ENCODE measurements around the gene FILIP1L.

GRCh38 chr3:100060685-100061484, 53.4 kb downstream of the FILIP1L start:
- TF ChIP-seq CTCF (conservative IDR thresholded peaks at IDR 0.05; ENCODE audit: low read depth, low read length), result no peak
- no peak for TF ChIP-seq POLR2A (IDR thresholded peaks at IDR 0.05; ENCODE audit: low read depth, low read length)
- TF ChIP-seq CEBPB (IDR thresholded peaks at IDR 0.05; ENCODE audit: low read depth, low read length), result no peak
- no peak for TF ChIP-seq RAD21 (IDR thresholded peaks at IDR 0.05; ENCODE audit: low read length)
- TF ChIP-seq USF2 (IDR thresholded peaks at IDR 0.05; ENCODE audit: low read depth, low read length), result no peak

All from IMR-90 (cell line).